Neural progenitor cell (in vitro differentiated cells): ENCODE measurements around the gene PTPRCAP.

Experiments used
- CTCF ChIP-seq: fragments of 200-600 bp; sonication (generic); IDR thresholded peaks from 2 replicates; pipeline ENCODE4 v1.5.1; 2017; ENCODE audit warnings: antibody characterized with exemption, mild to moderate bottlenecking
- EZH2phosphoT487 ChIP-seq: fragments of 200-600 bp; sonication (generic); IDR thresholded peaks from 2 replicates; pipeline ENCODE4 v1.6.1; 2017; ENCODE audit warnings: antibody characterized with exemption

- TF ChIP-seq CTCF (no peak), EZH2phosphoT487 (no peak)
Observed at GRCh38 chr11:67409781-67410368, 27.6 kb downstream of the PTPRCAP start.
